K562 (cell line): ENCODE results near the gene EMC9. TPM values are rescaled to one million over a fixed set of nuclear protein-coding genes. Genes with fewer than 3 reads are reported as not detected.

ENCODE experiments used
- NFIC ChIP-seq: fragments of 450-650 bp; IDR thresholded peaks from 2 replicates; pipeline ENCODE4 v1.6.1; 2017; ENCODE audit warnings: mild to moderate bottlenecking, inconsistent platforms
- NFRKB ChIP-seq: fragments of 450-650 bp; IDR thresholded peaks from 2 replicates; pipeline ENCODE4 v1.6.1; 2016; ENCODE audit warnings: low read depth
- SPI1 ChIP-seq: IDR thresholded peaks from 2 replicates; pipeline ENCODE4 v1.6.1; 2011; ENCODE audit warnings: low read depth, low read length, control low read depth, borderline replicate concordance
- SREBF2 ChIP-seq: sonication (generic); formaldehyde crosslinking; IDR thresholded peaks from 2 replicates; pipeline ENCODE4 v1.4.0; 2020; ENCODE audit warnings: mild to moderate bottlenecking, missing genetic modification reagents
- polyA plus RNA-seq, 8 experiments: library from polyadenylated mRNA; depleted of rRNA in 4 of 8; stranded (reverse) in 5 of 8; unstranded in 3 of 8; fragments of >200 nt; fragmentation: Nextera tagmentation in 2 of 8; fragmentation: Illumina TruSeq in 1 of 8; extraction: Ambion mirVana in 2 of 8; extraction: Trizol in 1 of 8; gene quantifications; 2 replicates each; pipeline versions ENCODE4 v1.2.1 to v1.2.3, GENCODE V29; 2011 to 2014; ENCODE audit warnings: inconsistent platforms in 1 of 8, missing spikeins in 1 of 8
- total RNA-seq, 7 experiments: library from RNA; depleted of rRNA in 6 of 7; stranded (reverse); fragments of >200 nt in 6 of 7; fragmentation: Illumina TruSeq in 2 of 7; extraction: Trizol in 2 of 7; gene quantifications; 2 replicates each; pipeline versions ENCODE4 v1.2.1 to v1.2.3, GENCODE V29; 2011 to 2021; ENCODE audit warnings: low replicate concordance in 1 of 7
- TF ChIP-seq, protein P1 (sequence below), 2 experiments: fragments of 450-650 bp; IDR thresholded peaks; 2 replicates each; pipeline ENCODE4 v1.6.1; 2018; ENCODE audit warnings: mild to moderate bottlenecking in 2 of 2, low read depth in 1 of 2; ENCODE audit not compliant: partially characterized antibody in 2 of 2
- TF ChIP-seq, protein P2 (sequence below): sonication (generic); formaldehyde crosslinking; IDR thresholded peaks from 2 replicates; pipeline ENCODE4 v1.8.1; 2023; ENCODE audit warnings: mild to moderate bottlenecking, missing genetic modification reagents

The EMC9 gene
- total and polyA plus RNA-seq, 9 of the 15 experiments (the other 6 are each of a cell fraction or from before 2014, with no cell fraction given), result 3.1 to 13.2 (median 7.8) TPM

DNA sequence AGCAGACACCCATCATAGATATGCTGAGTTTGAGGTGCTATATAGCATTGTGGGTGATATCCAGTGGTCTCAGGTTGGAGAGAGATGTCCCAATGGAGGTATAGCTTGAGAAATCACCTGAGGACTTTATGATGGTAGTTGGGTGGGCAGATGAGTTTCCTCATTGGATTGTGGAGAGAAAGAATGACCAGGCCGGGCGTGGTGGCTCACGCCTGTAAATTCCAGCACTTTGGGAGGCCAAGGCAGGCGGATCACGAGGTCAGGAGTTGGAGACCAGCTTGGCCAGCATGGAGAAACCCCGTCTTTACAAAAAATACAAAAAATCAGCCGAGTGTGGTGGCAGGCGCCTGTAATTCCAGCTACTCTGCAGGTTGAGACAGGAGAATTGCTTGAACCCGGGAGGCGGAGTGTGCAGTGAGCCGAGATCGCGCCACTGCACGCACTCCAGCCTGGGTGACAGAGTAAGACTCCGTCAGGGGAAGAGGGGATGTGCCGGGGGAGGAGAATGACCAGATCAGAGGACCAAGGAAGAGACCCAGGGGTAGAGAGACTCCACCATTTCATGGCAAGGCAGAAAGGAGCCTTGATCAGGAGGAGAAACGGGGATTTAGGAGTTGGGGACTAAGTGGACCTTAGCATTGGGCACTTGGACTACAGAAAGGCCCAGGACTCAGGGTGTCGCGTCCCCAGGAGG, 48.0 kb downstream of the EMC9 start (continued):
- TF ChIP-seq, protein P1, sequence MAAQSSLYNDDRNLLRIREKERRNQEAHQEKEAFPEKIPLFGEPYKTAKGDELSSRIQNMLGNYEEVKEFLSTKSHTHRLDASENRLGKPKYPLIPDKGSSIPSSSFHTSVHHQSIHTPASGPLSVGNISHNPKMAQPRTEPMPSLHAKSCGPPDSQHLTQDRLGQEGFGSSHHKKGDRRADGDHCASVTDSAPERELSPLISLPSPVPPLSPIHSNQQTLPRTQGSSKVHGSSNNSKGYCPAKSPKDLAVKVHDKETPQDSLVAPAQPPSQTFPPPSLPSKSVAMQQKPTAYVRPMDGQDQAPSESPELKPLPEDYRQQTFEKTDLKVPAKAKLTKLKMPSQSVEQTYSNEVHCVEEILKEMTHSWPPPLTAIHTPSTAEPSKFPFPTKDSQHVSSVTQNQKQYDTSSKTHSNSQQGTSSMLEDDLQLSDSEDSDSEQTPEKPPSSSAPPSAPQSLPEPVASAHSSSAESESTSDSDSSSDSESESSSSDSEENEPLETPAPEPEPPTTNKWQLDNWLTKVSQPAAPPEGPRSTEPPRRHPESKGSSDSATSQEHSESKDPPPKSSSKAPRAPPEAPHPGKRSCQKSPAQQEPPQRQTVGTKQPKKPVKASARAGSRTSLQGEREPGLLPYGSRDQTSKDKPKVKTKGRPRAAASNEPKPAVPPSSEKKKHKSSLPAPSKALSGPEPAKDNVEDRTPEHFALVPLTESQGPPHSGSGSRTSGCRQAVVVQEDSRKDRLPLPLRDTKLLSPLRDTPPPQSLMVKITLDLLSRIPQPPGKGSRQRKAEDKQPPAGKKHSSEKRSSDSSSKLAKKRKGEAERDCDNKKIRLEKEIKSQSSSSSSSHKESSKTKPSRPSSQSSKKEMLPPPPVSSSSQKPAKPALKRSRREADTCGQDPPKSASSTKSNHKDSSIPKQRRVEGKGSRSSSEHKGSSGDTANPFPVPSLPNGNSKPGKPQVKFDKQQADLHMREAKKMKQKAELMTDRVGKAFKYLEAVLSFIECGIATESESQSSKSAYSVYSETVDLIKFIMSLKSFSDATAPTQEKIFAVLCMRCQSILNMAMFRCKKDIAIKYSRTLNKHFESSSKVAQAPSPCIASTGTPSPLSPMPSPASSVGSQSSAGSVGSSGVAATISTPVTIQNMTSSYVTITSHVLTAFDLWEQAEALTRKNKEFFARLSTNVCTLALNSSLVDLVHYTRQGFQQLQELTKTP (IDR thresholded peaks at IDR 0.05; ENCODE audit: low read depth in 1 of 2, partially characterized antibody in 2 of 2), result peak in 1 of 2 experiments; percentile 17
- TF ChIP-seq SPI1 (peak; percentile 38; the same call in 1 of the 2 replicates), SREBF2 (no peak), NFIC (no peak), NFRKB (peak; percentile 73)
- TF ChIP-seq, protein P2, sequence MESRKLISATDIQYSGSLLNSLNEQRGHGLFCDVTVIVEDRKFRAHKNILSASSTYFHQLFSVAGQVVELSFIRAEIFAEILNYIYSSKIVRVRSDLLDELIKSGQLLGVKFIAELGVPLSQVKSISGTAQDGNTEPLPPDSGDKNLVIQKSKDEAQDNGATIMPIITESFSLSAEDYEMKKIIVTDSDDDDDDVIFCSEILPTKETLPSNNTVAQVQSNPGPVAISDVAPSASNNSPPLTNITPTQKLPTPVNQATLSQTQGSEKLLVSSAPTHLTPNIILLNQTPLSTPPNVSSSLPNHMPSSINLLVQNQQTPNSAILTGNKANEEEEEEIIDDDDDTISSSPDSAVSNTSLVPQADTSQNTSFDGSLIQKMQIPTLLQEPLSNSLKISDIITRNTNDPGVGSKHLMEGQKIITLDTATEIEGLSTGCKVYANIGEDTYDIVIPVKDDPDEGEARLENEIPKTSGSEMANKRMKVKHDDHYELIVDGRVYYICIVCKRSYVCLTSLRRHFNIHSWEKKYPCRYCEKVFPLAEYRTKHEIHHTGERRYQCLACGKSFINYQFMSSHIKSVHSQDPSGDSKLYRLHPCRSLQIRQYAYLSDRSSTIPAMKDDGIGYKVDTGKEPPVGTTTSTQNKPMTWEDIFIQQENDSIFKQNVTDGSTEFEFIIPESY (CRISPR knock-in tag), result peak; percentile 84
